IPS-20b (cell line): ENCODE measurements around the gene MFNG.

Source experiments
- H3K27ac ChIP-seq: one replicate; pipeline ENCODE4 v1.5.1; 2013; ENCODE audit warnings: low read length
- H3K27me3 ChIP-seq: 2 replicates; pipeline ENCODE4 v1.6.1; 2013; ENCODE audit warnings: mild to moderate bottlenecking, low read length, inconsistent platforms; ENCODE audit not compliant: insufficient read depth
- H3K36me3 ChIP-seq: 2 replicates; pipeline ENCODE4 v1.6.1; 2013; ENCODE audit warnings: low read depth, mild to moderate bottlenecking, inconsistent platforms, low read length, moderate library complexity; ENCODE audit not compliant: insufficient read depth
- H3K4me1 ChIP-seq: 2 replicates; pipeline ENCODE4 v1.6.1; 2013; ENCODE audit warnings: mild to moderate bottlenecking, control low read depth, inconsistent platforms, low read length, moderate library complexity; ENCODE audit not compliant: insufficient read depth
- H3K4me3 ChIP-seq: 2 replicates; pipeline ENCODE4 v1.5.1; 2013; ENCODE audit warnings: mild to moderate bottlenecking, low read length, inconsistent platforms
- H3K9ac ChIP-seq: 2 replicates; pipeline ENCODE4 v1.6.1; 2013; ENCODE audit warnings: low read depth, mild to moderate bottlenecking, inconsistent platforms, low read length, moderate library complexity
- H3K9me3 ChIP-seq: 2 replicates; pipeline ENCODE4 v1.6.1; 2013; ENCODE audit warnings: mild to moderate bottlenecking, low read depth, low read length, inconsistent platforms; ENCODE audit not compliant: insufficient read depth

Gene MFNG

GRCh38 chr22:37500745-37501609, 14.8 kb upstream of the MFNG start:
- 0 out of 2 replicates have a peak, but pooled peaks cover 4% of the 10 kb centered on the region for H3K4me1 ChIP-seq
- no peak overlapping the region for H3K4me3 ChIP-seq
- H3K9me3 ChIP-seq = no peaks in the 10 kb centered on the region
- H3K36me3 ChIP-seq = no peaks in the 10 kb centered on the region
- H3K27me3 ChIP-seq = no peaks in the 10 kb centered on the region
- no peak overlapping the region for H3K9ac ChIP-seq
- H3K27ac ChIP-seq = no peak overlapping the region

- Histone ChIP-seq H3K4me3 (no peak overlapping the region), H3K4me1 (0 out of 2 replicates have a peak, but pooled peaks cover 4% of the 10 kb centered on the region), H3K27me3 (no peaks in the 10 kb centered on the region), H3K9me3 (no peaks in the 10 kb centered on the region), H3K36me3 (no peaks in the 10 kb centered on the region), H3K9ac (no peak overlapping the region), H3K27ac (no peak overlapping the region)
Observed at GRCh38 chr22:37499789-37500540, 13.8 kb upstream of the MFNG start.

GRCh38 chr22:37499027-37499707, 13.0 kb upstream of the MFNG start:
- no peak overlapping the region for H3K27ac ChIP-seq
- H3K9me3 ChIP-seq = no peaks in the 10 kb centered on the region
- 0 out of 2 replicates have a peak, but pooled peaks cover 4% of the 10 kb centered on the region for H3K4me1 ChIP-seq
- H3K36me3 ChIP-seq = no peaks in the 10 kb centered on the region
- H3K9ac ChIP-seq = no peak overlapping the region
- no peak overlapping the region for H3K4me3 ChIP-seq
- no peaks in the 10 kb centered on the region for H3K27me3 ChIP-seq

GRCh38 chr22:37498289-37498909, 12.2 kb upstream of the MFNG start:
- H3K4me3 ChIP-seq = no peak overlapping the region
- H3K9ac ChIP-seq = no peak overlapping the region
- no peak overlapping the region for H3K27ac ChIP-seq

GRCh38 chr22:37497062-37497599, 10.9 kb upstream of the MFNG start:
- Histone ChIP-seq H3K9ac (no peak overlapping the region), H3K36me3 (no peaks in the 10 kb centered on the region), H3K27me3 (no peaks in the 10 kb centered on the region), H3K27ac (no peak overlapping the region), H3K9me3 (no peaks in the 10 kb centered on the region), H3K4me3 (no peak overlapping the region), H3K4me1 (0 out of 2 replicates have a peak, but pooled peaks cover 4% of the 10 kb centered on the region)

More at GRCh38 chr22:37498289-37498909, 12.2 kb upstream of the MFNG start:
- no peaks in the 10 kb centered on the region for H3K27me3 ChIP-seq
- no peaks in the 10 kb centered on the region for H3K9me3 ChIP-seq
- H3K36me3 ChIP-seq = no peaks in the 10 kb centered on the region
- 0 out of 2 replicates have a peak, but pooled peaks cover 4% of the 10 kb centered on the region for H3K4me1 ChIP-seq

GRCh38 chr22:37496651-37497050, 10.5 kb upstream of the MFNG start:
- H3K27me3 ChIP-seq = no peaks in the 10 kb centered on the region
- H3K27ac ChIP-seq = no peak overlapping the region
- H3K4me3 ChIP-seq = no peak overlapping the region
- H3K4me1 ChIP-seq = 0 out of 2 replicates have a peak, but pooled peaks cover 3% of the 10 kb centered on the region
- no peaks in the 10 kb centered on the region for H3K36me3 ChIP-seq
- H3K9me3 ChIP-seq = no peaks in the 10 kb centered on the region
- no peak overlapping the region for H3K9ac ChIP-seq

- Histone ChIP-seq H3K9me3 (no peaks in the 10 kb centered on the region), H3K36me3 (no peaks in the 10 kb centered on the region), H3K9ac (no peak overlapping the region), H3K4me3 (no peak overlapping the region), H3K27ac (no peak overlapping the region), H3K4me1 (no peaks in the 10 kb centered on the region), H3K27me3 (no peaks in the 10 kb centered on the region)
Observed at GRCh38 chr22:37493979-37494378, 7.8 kb upstream of the MFNG start.

- Histone ChIP-seq H3K4me1 (no peaks in the 10 kb centered on the region; the same call in 1 of the 2 replicates), H3K9ac (no peak overlapping the region), H3K4me3 (no peak overlapping the region), H3K27ac (no peak overlapping the region), H3K36me3 (no peaks in the 10 kb centered on the region), H3K9me3 (no peaks in the 10 kb centered on the region), H3K27me3 (no peaks in the 10 kb centered on the region)
Observed at GRCh38 chr22:37492428-37493344, 6.5 kb upstream of the MFNG start.

- Histone ChIP-seq H3K27ac (no peak overlapping the region), H3K4me3 (no peak overlapping the region), H3K27me3 (no peaks in the 10 kb centered on the region), H3K4me1 (peaks cover under 1% of the 10 kb centered on the region; the same call in 1 of the 2 replicates), H3K9ac (no peak overlapping the region), H3K9me3 (no peaks in the 10 kb centered on the region), H3K36me3 (no peaks in the 10 kb centered on the region)
Observed at GRCh38 chr22:37491559-37492427, 5.6 kb upstream of the MFNG start.

GRCh38 chr22:37491106-37491505, 4.9 kb upstream of the MFNG start:
- H3K27ac ChIP-seq = no peak overlapping the region
- H3K9me3 ChIP-seq = no peaks in the 10 kb centered on the region
- H3K4me1 ChIP-seq = peaks cover 4% of the 10 kb centered on the region; the same call in 1 of the 2 replicates
- H3K4me3 ChIP-seq = no peak overlapping the region
- peaks cover under 1% of the 10 kb centered on the region; the same call in 1 of the 2 replicates for H3K27me3 ChIP-seq
- no peaks in the 10 kb centered on the region for H3K36me3 ChIP-seq
- H3K9ac ChIP-seq = no peak overlapping the region
